Right ventricle myocardium inferior (tissue), 1 donor: Measurements from ENCODE around the gene ATP5PO. TPM values are rescaled to one million over a fixed set of nuclear protein-coding genes. Genes with fewer than 3 reads are reported as not detected.

Source experiments
- ATAC-seq: fragments of 200-7000 bp; cut with Tn5 transposase; one replicate; pipeline ENCODE4 v1.9.1; 2020; ENCODE audit warnings: mild to moderate bottlenecking, moderate library complexity
- DNase-seq: peaks from one replicate; pipeline ENCODE4 v3.0.0; 2021; ENCODE audit errors: missing footprints
- intact Hi-C: fragments of 100-400 bp; cut with DNase I; formaldehyde crosslinking; loops from one replicate; pipeline ENCODE4 v1.11.0; 2022
- total RNA-seq: library from RNA; stranded (reverse); fragmentation: NEBNext Ultra II Directional; extraction: Animal tissue kit (Norgen Biotek cat#: 25700); gene quantifications from one replicate; pipeline ENCODE4 v1.2.1, GENCODE V29; 2021
- donor health status: DM: no; HTN: yes; CAD: no; lungs with severe emphysema.

ATP5PO gene
- total RNA-seq, 1 donor from 2014 or later, result 886 TPM

DNA sequence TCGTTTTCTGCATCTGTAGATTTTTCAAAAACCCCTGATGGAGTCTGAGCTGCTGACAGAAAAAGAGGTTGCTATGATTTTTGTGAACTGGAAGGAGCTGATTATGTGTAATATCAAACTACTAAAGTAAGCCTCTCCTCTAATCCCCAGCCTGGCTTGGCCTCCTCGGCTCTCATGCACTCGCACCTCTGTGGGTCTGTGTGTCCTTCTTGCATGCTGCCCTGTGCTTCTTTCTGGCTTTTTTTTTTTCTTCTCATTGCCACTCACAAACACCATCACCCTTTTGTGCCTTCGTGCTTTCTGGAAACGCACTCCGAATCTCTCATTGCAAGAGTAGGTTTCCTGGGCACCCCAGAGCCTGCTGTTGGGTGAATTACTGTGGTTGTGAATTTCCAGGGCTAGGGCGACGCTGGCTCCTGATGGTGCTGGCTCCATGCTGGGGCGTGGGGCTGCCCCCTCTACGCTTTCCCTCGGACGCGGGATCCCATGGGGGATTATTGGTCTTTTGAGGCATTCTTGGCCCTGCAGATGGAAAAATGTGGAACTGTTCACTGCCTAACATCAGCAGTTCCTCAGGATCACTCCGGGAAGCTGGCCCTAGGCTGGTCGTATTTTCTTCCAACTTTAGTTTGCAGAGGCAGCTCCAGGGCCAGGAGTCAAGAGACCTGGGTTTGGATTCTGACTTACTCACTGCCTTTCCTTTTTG is 56.8 kb downstream of the ATP5PO start:
- DNase-seq (no peak), ATAC-seq (no peak)
- intact Hi-C loops, result no loop called here

DNA sequence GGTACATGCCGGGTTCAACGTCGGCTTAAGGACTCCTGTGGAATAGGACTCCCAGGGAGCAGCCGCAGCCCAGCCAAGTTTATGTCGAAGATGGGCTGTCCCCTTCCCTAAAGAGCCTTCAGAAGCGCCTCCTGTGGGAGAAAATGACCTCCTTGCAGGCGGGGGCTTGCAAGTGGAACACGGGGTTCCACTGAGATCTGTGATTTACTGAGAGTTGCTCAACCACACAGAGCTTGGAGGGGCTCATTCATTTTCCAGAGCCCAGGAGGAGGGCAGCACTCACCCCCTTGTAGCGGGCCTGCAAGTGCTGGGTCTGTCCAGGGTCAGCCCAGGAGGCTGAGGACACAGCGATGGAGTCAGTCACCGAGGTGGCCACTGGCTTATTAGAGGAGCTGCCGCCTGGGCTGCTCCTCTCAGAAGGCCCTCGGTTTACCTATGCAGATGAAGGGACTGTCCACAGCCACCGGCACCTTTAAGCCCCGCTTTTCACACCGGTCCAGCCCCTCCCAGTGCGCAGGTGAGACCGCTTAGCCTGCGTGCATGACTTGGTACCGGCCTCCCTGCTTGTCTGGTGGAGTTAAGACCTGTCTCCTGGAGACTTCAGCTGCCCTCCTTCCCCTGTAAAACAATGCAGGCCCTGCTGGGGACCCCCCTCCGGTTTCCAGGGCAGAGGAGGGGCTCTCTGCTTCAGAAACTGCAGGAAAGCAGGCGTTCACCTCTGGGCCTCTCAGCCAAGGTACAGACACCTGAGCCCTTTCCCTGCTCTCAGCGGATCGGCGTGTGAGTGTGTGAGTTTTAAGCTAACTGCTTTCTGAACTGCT is 57.5 kb downstream of the ATP5PO start:
- intact Hi-C loops, result no loop called here
- no peak for ATAC-seq
- DNase-seq, result no peak

DNA sequence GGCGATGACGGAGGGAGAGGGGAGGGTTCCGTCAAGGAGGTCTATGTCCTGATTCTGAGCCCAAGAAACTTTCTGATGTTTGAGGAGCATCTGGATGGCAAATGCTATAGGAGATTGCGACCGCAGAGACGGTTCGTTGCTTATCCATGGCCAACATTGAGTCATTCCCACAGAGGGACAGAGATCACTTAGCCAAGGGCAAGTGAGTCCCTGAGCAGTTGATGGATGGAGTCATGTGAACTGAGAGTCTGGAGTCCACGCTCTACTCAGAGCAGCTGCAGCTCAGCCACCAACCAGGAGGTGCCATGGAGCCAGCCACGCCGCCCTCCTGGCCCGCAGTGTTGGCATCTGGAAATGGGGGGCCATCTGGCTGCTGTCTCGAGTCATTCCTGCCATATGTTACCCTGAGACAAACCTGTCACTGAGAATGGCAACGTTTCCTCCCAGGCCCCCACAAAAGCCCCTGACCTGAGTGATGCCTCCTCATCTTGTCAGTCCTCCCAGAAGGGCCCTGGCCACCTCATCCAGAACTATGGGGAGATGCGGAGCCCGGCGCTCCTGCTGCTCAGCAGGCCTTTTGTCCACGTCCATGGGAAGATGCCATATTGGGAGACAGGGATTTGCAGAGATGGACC is 58.6 kb downstream of the ATP5PO start:
- intact Hi-C loops, result no loop called here
- ATAC-seq (no peak), DNase-seq (no peak)

DNA sequence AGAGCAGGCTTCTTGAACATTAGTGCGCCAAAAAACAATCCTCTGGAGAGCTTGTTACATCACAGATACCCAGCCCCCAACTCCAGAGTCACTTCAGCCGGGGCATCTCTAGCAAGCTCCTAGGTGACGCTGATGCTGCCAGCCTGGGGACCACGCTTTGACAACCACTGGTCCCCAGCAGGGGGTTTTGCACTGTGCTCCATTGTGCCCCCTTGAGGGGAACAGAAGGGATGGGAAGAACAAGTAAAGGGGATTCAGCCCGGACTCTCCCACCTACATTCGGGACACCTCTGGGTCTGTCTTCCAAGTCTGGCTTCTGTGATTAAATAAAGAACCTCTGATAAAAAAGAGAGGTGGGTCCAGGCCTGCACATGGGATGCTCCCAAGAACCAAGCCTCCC is 60.4 kb downstream of the ATP5PO start:
- ATAC-seq (no peak), DNase-seq (no peak)

DNA sequence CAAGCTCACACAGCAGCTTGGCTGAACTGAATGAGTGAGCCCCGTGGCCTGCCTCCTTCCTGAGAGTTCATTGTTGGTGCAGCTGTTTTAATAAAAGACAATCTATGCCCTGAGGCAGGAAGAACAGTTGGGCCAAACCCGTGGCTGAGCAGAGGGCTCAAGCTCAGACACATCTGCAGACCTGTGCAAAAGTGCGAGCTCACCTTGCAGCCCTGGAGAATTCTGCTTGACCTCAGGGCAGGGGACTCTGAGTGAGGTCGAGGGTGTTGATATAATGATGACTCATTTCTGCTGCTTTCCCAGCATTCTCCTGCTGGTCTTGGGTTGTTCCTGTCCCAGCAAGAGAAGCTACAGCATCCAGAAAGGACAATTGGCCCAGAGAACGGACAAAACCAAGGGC is 61.0 kb downstream of the ATP5PO start:
- intact Hi-C loops, result no loop called here
- ATAC-seq (peak; percentile 39), DNase-seq (no peak)

More for the DNA sequence above, 60.4 kb downstream of the ATP5PO start:
- intact Hi-C loops, result no loop called here

Other genes with a start within 250 kb of the ATP5PO start
- 72.2 TPM for gene MRPS6, start 157.8 kb upstream of the ATP5PO start, total RNA-seq
- 6.2 TPM for gene SLC5A3, start 157.8 kb upstream of the ATP5PO start, total RNA-seq